ENCODE measurements around the gene PPL. TPM values are rescaled to one million over a fixed set of nuclear protein-coding genes. Genes with fewer than 3 reads are reported as not detected.

The PPL gene
- total RNA-seq, 1 experiment from 2014 or later, result 0.04 TPM

- Histone ChIP-seq H3K9me3 (ENCODE audit: low read depth, low read length, poor library complexity, severe bottlenecking) (no peaks in the 10 kb centered on the region), H3K27ac (ENCODE audit: low read depth, low read length, poor library complexity, severe bottlenecking) (no peak overlapping the region), H3K4me1 (ENCODE audit: insufficient read depth, low read length, poor library complexity, severe bottlenecking) (no peaks in the 10 kb centered on the region), H3K36me3 (ENCODE audit: insufficient read depth, low read length, poor library complexity, severe bottlenecking) (peaks cover 15% of the 10 kb centered on the region), H3K27me3 (replicated peaks; ENCODE audit: insufficient read depth, low read depth, low read length, poor library complexity) (no peaks in the 10 kb centered on the region), H3K4me3 (ENCODE audit: low read depth, low read length, poor library complexity, severe bottlenecking) (no peak overlapping the region)
- no peak for DNase-seq (ENCODE audit: low spot score)
- intact Hi-C loops (cut with micrococcal nuclease; ENCODE audit: unreplicated experiment), result no loop called here
- CTCF ChIA-PET, result interaction anchor here (0.8 kb wide), 1 partner anchor 1695 kb away, joined by 3 read pairs; no protein-coding TSS in a partner anchor
- TF ChIP-seq EZH2 (IDR thresholded peaks at IDR 0.05; ENCODE audit: borderline replicate concordance, low read depth, low read length, poor library complexity, severe bottlenecking), result no peak
- no peak for TF ChIP-seq CTCF (conservative IDR thresholded peaks at IDR 0.05; ENCODE audit: low read depth, low read length)
- BruUV-seq (replicated peaks), result no TSS peak
- POLR2A ChIA-PET (ENCODE audit: low non-redundant PET), result no interaction called here
These were observed 67.7 kb downstream of the PPL start for GRCh38 chr16:4869147-4869805.

DNA sequence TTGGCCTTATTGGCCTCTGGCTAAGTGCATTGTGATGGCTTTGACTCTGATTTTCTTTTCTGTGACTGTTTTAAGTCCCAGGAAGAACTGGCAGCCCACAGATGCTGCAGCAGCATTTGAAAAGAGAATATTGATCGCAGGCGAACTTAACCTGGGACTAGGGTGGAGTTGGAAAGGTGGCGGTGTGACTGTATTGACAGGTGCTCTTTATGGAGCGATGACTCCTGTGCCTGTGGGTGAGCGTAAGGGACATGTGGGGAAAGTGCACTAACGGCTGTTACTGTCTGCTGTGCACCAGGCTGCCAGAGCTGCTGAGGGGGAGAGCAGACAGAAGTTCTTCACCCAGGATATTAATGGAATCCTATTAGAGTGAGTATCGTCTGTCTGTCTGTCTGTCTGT is 68.4 kb downstream of the PPL start:
- ChIA-PET POLR2A (ENCODE audit: low non-redundant PET) (no interaction called here), CTCF (no interaction called here)
- no peak for DNase-seq (ENCODE audit: low spot score)
- Histone ChIP-seq H3K4me3 (ENCODE audit: low read depth, low read length, poor library complexity, severe bottlenecking) (no peak overlapping the region), H3K4me1 (ENCODE audit: insufficient read depth, low read length, poor library complexity, severe bottlenecking) (no peaks in the 10 kb centered on the region), H3K27me3 (replicated peaks; ENCODE audit: insufficient read depth, low read depth, low read length, poor library complexity) (no peaks in the 10 kb centered on the region), H3K36me3 (ENCODE audit: insufficient read depth, low read length, poor library complexity, severe bottlenecking) (peaks cover 13% of the 10 kb centered on the region), H3K27ac (ENCODE audit: low read depth, low read length, poor library complexity, severe bottlenecking) (no peak overlapping the region), H3K9me3 (ENCODE audit: low read depth, low read length, poor library complexity, severe bottlenecking) (no peaks in the 10 kb centered on the region)
- TF ChIP-seq CTCF (conservative IDR thresholded peaks at IDR 0.05; ENCODE audit: low read depth, low read length) (no peak), EZH2 (IDR thresholded peaks at IDR 0.05; ENCODE audit: borderline replicate concordance, low read depth, low read length, poor library complexity, severe bottlenecking) (no peak)
- intact Hi-C loops (cut with micrococcal nuclease; ENCODE audit: unreplicated experiment), result no loop called here
- no TSS peak for BruUV-seq (replicated peaks)

GRCh38 chr16:4868026-4868425 is 68.9 kb downstream of the PPL start:
- CTCF ChIA-PET, result no interaction called here
- Histone ChIP-seq H3K27me3 (replicated peaks; ENCODE audit: insufficient read depth, low read depth, low read length, poor library complexity) (no peaks in the 10 kb centered on the region), H3K27ac (ENCODE audit: low read depth, low read length, poor library complexity, severe bottlenecking) (no peak overlapping the region), H3K4me3 (ENCODE audit: low read depth, low read length, poor library complexity, severe bottlenecking) (no peak overlapping the region), H3K36me3 (ENCODE audit: insufficient read depth, low read length, poor library complexity, severe bottlenecking) (peaks cover 16% of the 10 kb centered on the region), H3K4me1 (ENCODE audit: insufficient read depth, low read length, poor library complexity, severe bottlenecking) (no peaks in the 10 kb centered on the region), H3K9me3 (ENCODE audit: low read depth, low read length, poor library complexity, severe bottlenecking) (no peaks in the 10 kb centered on the region)
- POLR2A ChIA-PET (ENCODE audit: low non-redundant PET), result no interaction called here
- no peak for TF ChIP-seq CTCF (conservative IDR thresholded peaks at IDR 0.05; ENCODE audit: low read depth, low read length)
- no TSS peak for BruUV-seq (replicated peaks)
- intact Hi-C loops (cut with micrococcal nuclease; ENCODE audit: unreplicated experiment), result no loop called here
- no peak for DNase-seq (ENCODE audit: low spot score)
